Body of pancreas (tissue), 4 donors: ENCODE data around the gene FAM13A.

Source experiments
- POLR2A ChIP-seq, 3 donors: fragments of 450-650 bp; IDR thresholded peaks; one replicate each; pipeline ENCODE4 v1.6.1; 2016; ENCODE audit warnings: antibody characterized with exemption in 3 of 3, mild to moderate bottlenecking in 2 of 3
- TF ChIP-seq, protein P1 (sequence below), 7 experiments: fragments of 450-650 bp in 4 of 7; fragments of 200-600 bp in 3 of 7; sonication (generic) in 3 of 7; IDR thresholded peaks; one replicate each; pipeline ENCODE4 v1.5.1; 2016 to 2019; ENCODE audit warnings: antibody characterized with exemption in 7 of 7

DNA sequence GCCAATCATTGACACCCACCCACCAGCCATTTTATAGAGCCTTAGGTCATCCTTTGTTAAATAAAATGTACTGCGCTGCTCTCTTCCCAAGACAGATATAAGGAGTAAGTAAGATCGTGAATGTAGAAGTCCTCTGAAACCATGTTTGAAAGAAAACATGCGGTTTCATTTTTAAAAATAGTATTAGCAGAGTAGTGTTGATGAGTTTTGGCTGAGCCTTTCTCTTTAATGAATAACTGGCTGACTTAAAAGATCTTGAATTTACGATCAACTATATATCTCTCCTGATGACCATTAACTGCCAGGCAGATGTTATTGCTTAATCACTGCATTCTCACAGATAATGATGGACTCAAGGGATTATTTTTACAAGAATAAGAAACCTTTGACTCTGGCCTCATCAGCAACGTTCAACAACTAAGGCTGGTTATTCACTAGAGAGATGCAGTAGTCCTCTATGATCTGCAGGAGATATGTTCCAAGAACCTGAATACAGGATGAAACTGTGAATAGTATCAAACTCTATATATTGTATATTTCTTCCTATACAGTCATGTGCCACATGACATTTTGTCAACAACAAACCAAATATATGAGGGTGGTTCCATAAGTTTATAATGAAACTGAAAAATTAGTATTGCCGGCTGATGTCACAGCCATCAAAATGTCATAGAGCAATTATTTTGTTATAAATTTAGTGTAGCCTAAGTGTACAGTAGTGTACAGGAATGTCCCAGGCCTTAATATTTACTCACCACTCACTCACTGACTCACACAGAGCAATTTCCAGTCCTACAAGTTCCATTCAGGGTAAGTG is 80.8 kb downstream of the FAM13A start:
- TF ChIP-seq, protein P1, sequence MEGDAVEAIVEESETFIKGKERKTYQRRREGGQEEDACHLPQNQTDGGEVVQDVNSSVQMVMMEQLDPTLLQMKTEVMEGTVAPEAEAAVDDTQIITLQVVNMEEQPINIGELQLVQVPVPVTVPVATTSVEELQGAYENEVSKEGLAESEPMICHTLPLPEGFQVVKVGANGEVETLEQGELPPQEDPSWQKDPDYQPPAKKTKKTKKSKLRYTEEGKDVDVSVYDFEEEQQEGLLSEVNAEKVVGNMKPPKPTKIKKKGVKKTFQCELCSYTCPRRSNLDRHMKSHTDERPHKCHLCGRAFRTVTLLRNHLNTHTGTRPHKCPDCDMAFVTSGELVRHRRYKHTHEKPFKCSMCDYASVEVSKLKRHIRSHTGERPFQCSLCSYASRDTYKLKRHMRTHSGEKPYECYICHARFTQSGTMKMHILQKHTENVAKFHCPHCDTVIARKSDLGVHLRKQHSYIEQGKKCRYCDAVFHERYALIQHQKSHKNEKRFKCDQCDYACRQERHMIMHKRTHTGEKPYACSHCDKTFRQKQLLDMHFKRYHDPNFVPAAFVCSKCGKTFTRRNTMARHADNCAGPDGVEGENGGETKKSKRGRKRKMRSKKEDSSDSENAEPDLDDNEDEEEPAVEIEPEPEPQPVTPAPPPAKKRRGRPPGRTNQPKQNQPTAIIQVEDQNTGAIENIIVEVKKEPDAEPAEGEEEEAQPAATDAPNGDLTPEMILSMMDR (IDR thresholded peaks at IDR 0.05): no peak
- no peak for TF ChIP-seq POLR2A (IDR thresholded peaks at IDR 0.05)
